AG04450 (cell line): ENCODE data around the gene ENTPD8. TPM values are rescaled to one million over a fixed set of nuclear protein-coding genes. Genes with fewer than 3 reads are reported as not detected.

ENCODE experiments used
- CTCF ChIA-PET: fragments of 300-600, 350-600 bp; formaldehyde crosslinking; extraction: SDS; loops from one replicate; lab custom pipeline; 2022; ENCODE audit warnings: antibody characterized with exemption, inconsistent platforms; lab: Charles Lee
- POLR2A ChIA-PET: fragments of 350-600 bp; formaldehyde crosslinking; extraction: SDS; loops from one replicate; lab custom pipeline; 2021; ENCODE audit warnings: antibody characterized with exemption, inconsistent platforms; lab: Yijun Ruan, JAX
- DNase-seq: peaks from one replicate; pipeline ENCODE4 v3.0.0-alpha.2; 2011; ENCODE audit warnings: low read depth, low spot score
- H3K27ac ChIP-seq: one replicate; pipeline ENCODE4 v1.5.1; 2012; ENCODE audit warnings: low read depth, low read length, control low read depth
- H3K27me3 ChIP-seq: one replicate; pipeline ENCODE4 v1.6.0; 2012; ENCODE audit warnings: low read length; ENCODE audit not compliant: control insufficient read depth, insufficient read depth
- H3K4me3 ChIP-seq: 2 replicates; pipeline ENCODE4 v1.5.1; 2011; ENCODE audit warnings: mild to moderate bottlenecking, low read depth, low read length, control low read depth
- H3K9me3 ChIP-seq: 2 replicates; pipeline ENCODE4 v1.5.1; 2012; ENCODE audit warnings: low read length; ENCODE audit not compliant: control insufficient read depth, insufficient read depth
- polyA plus RNA-seq: library from polyadenylated mRNA; depleted of rRNA; stranded (reverse); fragments of >200 nt; gene quantifications from 2 replicates; pipeline ENCODE4 v1.2.3, GENCODE V29; 2011
- TF ChIP-seq, protein P1 (sequence below): IDR thresholded peaks from 2 replicates; pipeline ENCODE4 v1.5.1; 2011; ENCODE audit warnings: low read depth, low read length, control low read depth, inconsistent platforms

The ENTPD8 gene
- polyA plus RNA-seq, 1 experiment: not detected

DNA sequence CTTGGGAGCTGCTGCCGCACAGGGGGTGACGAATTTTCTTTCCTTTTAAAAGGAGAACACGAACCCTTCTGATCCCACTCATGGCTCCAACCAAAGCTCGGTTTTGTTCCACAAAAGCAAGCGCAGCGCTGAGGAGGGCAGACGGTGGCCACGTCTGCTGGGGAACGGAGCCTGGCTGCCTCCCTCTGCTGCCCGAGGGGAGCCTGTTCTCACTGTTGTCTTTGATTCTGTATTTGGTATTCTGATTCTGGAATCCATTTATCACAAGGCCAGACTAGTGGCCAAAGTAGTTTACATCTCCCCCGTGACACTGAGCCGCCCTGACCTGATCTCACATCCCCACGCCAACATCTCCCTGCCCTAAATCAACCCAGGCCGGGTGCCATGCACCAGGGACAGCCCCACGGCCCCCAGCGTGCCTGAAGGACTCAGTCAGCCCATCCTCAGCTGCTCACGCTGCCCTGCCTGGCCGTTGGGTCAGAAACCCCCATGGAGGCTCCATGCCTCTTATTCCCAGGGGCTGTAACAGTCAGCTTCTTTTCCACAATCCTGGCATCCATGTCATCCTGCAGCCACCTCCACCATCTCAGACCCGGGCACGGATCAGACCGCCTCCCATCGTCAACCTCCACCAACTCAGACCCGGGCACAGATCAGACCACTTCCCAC, 24.7 kb upstream of the ENTPD8 start:
- Histone ChIP-seq H3K4me3 (no peak overlapping the region), H3K27me3 (peaks cover 17% of the 10 kb centered on the region), H3K9me3 (peaks cover 7% of the 10 kb centered on the region; the same call in 1 of the 2 replicates), H3K27ac (no peak overlapping the region)
- ChIA-PET POLR2A (no interaction called here), CTCF (interaction anchor here (0.6 kb wide), 1 partner anchor 9 kb away, joined by 6 read pairs; no protein-coding TSS in a partner anchor)
- no peak for DNase-seq
- TF ChIP-seq, protein P1, sequence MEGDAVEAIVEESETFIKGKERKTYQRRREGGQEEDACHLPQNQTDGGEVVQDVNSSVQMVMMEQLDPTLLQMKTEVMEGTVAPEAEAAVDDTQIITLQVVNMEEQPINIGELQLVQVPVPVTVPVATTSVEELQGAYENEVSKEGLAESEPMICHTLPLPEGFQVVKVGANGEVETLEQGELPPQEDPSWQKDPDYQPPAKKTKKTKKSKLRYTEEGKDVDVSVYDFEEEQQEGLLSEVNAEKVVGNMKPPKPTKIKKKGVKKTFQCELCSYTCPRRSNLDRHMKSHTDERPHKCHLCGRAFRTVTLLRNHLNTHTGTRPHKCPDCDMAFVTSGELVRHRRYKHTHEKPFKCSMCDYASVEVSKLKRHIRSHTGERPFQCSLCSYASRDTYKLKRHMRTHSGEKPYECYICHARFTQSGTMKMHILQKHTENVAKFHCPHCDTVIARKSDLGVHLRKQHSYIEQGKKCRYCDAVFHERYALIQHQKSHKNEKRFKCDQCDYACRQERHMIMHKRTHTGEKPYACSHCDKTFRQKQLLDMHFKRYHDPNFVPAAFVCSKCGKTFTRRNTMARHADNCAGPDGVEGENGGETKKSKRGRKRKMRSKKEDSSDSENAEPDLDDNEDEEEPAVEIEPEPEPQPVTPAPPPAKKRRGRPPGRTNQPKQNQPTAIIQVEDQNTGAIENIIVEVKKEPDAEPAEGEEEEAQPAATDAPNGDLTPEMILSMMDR: no peak

DNA sequence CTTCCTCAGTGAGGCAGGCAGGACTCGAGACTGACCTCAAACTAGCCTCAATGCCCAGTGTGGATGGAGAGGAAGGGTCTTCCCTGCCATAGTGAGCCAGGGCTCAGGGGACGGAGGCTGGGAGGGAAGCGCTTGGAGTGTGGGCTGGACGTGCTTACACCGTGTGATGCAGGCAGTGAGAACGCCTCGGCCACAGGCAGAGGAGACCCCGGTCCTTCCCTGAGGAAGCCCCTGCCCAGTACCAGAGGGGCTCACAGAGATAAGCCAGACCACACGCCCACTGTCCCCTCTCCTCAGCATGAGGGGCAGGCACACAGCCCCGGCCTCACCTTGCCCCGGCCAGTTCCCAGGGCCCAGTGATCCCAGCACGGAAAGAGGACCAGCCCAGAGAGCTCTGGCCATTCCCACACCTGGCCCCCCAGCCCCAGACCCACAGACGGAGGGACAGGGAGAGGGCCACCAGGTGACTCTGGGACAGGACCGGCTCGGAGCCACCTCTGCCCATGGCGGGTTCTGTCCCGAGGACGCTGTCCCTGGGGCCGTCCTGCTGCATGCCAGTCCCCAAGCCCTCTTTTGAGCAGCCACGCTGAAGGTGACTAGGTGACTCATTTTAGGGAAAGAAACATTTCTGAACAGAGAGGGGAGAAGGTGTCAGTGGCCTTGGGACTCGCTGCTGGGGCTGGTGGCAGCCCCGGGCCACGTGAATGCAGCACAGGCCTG, 24.0 kb upstream of the ENTPD8 start:
- Histone ChIP-seq H3K27me3 (peaks cover 15% of the 10 kb centered on the region), H3K4me3 (no peak overlapping the region), H3K9me3 (peaks cover 7% of the 10 kb centered on the region; the same call in 1 of the 2 replicates), H3K27ac (no peak overlapping the region)
- DNase-seq: no peak
- TF ChIP-seq, protein P1: no peak
- CTCF ChIA-PET: no interaction called here
- POLR2A ChIA-PET: no interaction called here

GRCh38 chr9:137464291-137464999, 23.3 kb upstream of the ENTPD8 start:
- POLR2A ChIA-PET: no interaction called here
- Histone ChIP-seq H3K27ac (no peak overlapping the region), H3K27me3 (peaks cover 15% of the 10 kb centered on the region), H3K4me3 (no peak overlapping the region), H3K9me3 (peaks cover 7% of the 10 kb centered on the region; the same call in 1 of the 2 replicates)
- no peak for DNase-seq
- TF ChIP-seq, protein P1: no peak
- CTCF ChIA-PET: no interaction called here

DNA sequence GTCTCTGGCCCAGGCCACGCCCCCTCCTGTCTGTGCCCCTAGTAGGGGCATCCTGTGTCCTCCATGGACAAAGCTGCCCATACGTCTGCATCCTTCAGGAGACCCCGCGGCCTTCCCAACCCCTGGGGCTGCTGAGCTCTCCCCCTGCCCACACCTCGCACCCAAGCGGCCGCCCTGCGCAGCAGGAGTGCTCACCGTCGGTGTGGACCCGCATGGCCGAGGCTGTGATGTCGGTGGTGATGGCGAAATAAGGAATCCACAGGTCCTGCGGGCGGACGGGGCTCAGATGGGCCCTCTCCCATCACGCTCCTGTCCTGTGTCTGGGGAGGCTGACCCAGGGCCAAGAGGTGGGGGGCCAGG, 22.8 kb upstream of the ENTPD8 start:
- no peak for DNase-seq
- H3K9me3 ChIP-seq: peaks cover 7% of the 10 kb centered on the region; the same call in 1 of the 2 replicates
- CTCF ChIA-PET: no interaction called here

More for the DNA sequence above, 22.8 kb upstream of the ENTPD8 start:
- TF ChIP-seq, protein P1: no peak
- Histone ChIP-seq H3K27me3 (peaks cover 15% of the 10 kb centered on the region), H3K27ac (no peak overlapping the region), H3K4me3 (no peak overlapping the region)
- POLR2A ChIA-PET: no interaction called here
